ENCODE data around the gene USO1. TPM values are rescaled to one million over a fixed set of nuclear protein-coding genes. Genes with fewer than 3 reads are reported as not detected.
A peak's percentile ranks its signal among the peaks of the same experiment; 100 is the strongest.

The USO1 gene
- total RNA-seq, 1 donor from 2014 or later: 48.5 TPM

DNA sequence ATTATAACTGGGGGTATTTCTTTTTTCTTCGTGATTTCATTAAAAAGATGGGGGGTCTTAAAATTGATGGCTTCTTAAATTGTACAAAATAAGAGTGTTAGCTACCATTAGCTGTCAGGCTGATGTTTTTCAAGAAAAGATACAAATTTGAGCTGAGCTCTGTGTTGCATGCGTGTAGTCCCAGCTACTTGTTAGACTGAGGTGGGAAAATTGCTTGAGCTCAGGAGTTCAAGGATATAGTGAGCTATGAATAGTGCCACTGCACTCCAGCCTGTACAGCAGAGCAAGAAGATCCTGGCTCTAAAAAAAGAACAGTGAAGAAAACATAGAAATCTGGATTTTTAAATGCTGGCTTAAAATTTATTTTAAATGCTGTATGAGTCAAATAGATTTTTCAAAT is 13.0 kb downstream of the USO1 start:
- TF ChIP-seq, protein P1, sequence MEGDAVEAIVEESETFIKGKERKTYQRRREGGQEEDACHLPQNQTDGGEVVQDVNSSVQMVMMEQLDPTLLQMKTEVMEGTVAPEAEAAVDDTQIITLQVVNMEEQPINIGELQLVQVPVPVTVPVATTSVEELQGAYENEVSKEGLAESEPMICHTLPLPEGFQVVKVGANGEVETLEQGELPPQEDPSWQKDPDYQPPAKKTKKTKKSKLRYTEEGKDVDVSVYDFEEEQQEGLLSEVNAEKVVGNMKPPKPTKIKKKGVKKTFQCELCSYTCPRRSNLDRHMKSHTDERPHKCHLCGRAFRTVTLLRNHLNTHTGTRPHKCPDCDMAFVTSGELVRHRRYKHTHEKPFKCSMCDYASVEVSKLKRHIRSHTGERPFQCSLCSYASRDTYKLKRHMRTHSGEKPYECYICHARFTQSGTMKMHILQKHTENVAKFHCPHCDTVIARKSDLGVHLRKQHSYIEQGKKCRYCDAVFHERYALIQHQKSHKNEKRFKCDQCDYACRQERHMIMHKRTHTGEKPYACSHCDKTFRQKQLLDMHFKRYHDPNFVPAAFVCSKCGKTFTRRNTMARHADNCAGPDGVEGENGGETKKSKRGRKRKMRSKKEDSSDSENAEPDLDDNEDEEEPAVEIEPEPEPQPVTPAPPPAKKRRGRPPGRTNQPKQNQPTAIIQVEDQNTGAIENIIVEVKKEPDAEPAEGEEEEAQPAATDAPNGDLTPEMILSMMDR (IDR thresholded peaks at IDR 0.05; ENCODE audit: unreplicated experiment): no peak
- Mint-ChIP-seq H3K27ac (ENCODE audit: unreplicated experiment) (no peak overlapping the region), H3K36me3 (ENCODE audit: low read depth, unreplicated experiment) (no peaks in the 10 kb centered on the region), H3K27me3 (ENCODE audit: unreplicated experiment) (no peaks in the 10 kb centered on the region), H3K9me3 (ENCODE audit: unreplicated experiment) (no peaks in the 10 kb centered on the region), H3K4me1 (ENCODE audit: unreplicated experiment) (no peaks in the 10 kb centered on the region), H3K4me3 (ENCODE audit: unreplicated experiment) (no peak overlapping the region)
- DNase-seq (ENCODE audit: low spot score): no peak

DNA sequence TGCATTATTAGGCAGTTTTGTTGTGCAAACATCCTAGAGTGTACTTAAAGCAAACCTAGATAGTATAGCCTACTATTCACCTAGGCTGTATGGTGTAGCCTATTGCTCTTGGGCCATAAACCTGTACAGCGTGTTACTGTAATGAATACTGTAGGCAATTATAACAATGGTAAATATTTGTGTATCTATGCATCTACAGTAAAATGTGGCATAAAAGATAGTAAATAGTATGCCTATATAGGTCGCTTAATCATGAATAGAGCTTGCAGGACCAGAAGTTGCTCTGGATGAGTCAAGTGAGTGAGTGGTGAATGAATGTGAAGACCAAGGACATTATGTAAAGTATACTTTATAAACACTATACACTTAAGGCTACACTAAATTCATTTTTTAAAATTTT is 16.6 kb downstream of the USO1 start:
- Mint-ChIP-seq H3K9me3 (ENCODE audit: unreplicated experiment) (no peaks in the 10 kb centered on the region), H3K4me3 (ENCODE audit: unreplicated experiment) (no peak overlapping the region), H3K27ac (ENCODE audit: unreplicated experiment) (no peak overlapping the region), H3K27me3 (ENCODE audit: unreplicated experiment) (no peaks in the 10 kb centered on the region), H3K4me1 (ENCODE audit: unreplicated experiment) (peaks cover 6% of the 10 kb centered on the region), H3K36me3 (ENCODE audit: low read depth, unreplicated experiment) (peaks cover 4% of the 10 kb centered on the region)
- DNase-seq (ENCODE audit: low spot score): no peak
- TF ChIP-seq, protein P1 (IDR thresholded peaks at IDR 0.05; ENCODE audit: unreplicated experiment): no peak

DNA sequence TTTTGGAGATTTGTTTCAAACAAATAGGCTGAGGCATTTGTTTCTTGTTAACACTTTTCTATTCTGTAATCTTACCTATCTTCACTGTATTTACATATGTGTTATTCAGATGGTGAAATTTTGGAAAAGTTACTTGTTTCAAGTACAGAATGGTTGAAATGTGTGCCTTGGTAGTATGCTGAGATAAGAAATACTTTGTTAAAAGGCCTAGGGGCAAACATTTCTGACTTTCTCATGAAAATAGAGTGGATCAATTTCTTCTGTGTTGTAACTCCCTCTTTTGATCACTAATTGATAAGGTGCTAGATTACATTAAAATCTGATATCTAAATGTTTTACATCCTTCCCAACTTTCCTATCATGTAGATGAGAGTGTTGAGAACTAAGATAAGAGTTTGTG is 18.1 kb downstream of the USO1 start:
- Mint-ChIP-seq H3K36me3 (ENCODE audit: low read depth, unreplicated experiment) (peaks cover 4% of the 10 kb centered on the region), H3K27me3 (ENCODE audit: unreplicated experiment) (no peaks in the 10 kb centered on the region), H3K9me3 (ENCODE audit: unreplicated experiment) (no peaks in the 10 kb centered on the region), H3K27ac (ENCODE audit: unreplicated experiment) (no peak overlapping the region), H3K4me3 (ENCODE audit: unreplicated experiment) (no peak overlapping the region), H3K4me1 (ENCODE audit: unreplicated experiment) (peaks cover 14% of the 10 kb centered on the region)
- DNase-seq (ENCODE audit: low spot score): no peak
- TF ChIP-seq, protein P1 (IDR thresholded peaks at IDR 0.05; ENCODE audit: unreplicated experiment): no peak

DNA sequence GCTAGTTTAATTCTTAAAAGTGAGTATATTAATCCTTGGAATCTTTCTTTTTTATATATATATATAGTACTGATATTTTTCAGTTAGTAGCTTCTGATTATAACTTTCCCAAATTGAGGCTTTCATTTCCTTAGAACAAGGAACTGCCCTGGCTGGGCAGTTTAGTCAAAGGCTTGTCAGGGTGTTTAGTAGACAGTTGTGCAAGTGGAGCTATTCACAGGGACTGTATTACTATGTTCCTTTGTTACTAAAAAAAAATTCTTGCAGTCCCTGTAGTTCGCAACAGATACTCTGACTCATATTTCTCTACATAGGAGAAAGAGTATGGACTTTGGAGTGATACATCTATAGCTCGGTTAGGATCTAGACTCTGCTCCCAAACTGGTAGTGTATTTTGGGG is 20.8 kb downstream of the USO1 start:
- DNase-seq (ENCODE audit: low spot score): no peak
- Mint-ChIP-seq H3K36me3 (ENCODE audit: low read depth, unreplicated experiment) (peaks cover 4% of the 10 kb centered on the region), H3K9me3 (ENCODE audit: unreplicated experiment) (no peaks in the 10 kb centered on the region), H3K4me1 (ENCODE audit: unreplicated experiment) (peaks cover 14% of the 10 kb centered on the region), H3K27me3 (ENCODE audit: unreplicated experiment) (no peaks in the 10 kb centered on the region), H3K4me3 (ENCODE audit: unreplicated experiment) (no peak overlapping the region), H3K27ac (ENCODE audit: unreplicated experiment) (peak overlapping the region; percentile 67)
- TF ChIP-seq, protein P1 (IDR thresholded peaks at IDR 0.05; ENCODE audit: unreplicated experiment): no peak

DNA sequence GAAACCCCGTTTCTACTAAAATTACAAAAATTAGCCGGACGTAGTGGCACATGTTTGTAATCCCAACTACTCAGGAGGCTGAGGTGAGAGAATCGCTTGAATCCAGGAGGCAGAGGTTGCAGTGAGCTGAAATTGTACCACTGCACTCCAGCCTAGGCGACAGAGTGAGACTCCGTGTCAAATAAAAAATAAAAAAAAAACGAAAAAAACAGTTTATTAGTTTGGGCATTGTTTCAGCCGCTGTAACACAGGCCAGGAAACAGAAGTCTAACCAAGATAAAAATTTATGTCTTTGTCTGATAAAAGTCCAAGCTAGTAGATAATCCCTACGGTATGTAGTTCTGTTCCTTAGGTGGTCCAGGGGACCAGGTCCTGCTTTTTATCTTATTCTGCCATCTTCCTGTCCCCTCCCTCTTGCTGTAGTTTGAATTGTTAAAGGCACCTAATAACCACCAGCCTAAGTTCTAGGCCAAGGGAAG is 21.4 kb downstream of the USO1 start:
- TF ChIP-seq, protein P1 (IDR thresholded peaks at IDR 0.05; ENCODE audit: unreplicated experiment): no peak
- Mint-ChIP-seq H3K4me1 (ENCODE audit: unreplicated experiment) (peaks cover 14% of the 10 kb centered on the region), H3K36me3 (ENCODE audit: low read depth, unreplicated experiment) (peaks cover 4% of the 10 kb centered on the region), H3K27ac (ENCODE audit: unreplicated experiment) (peak overlapping the region; percentile 86), H3K4me3 (ENCODE audit: unreplicated experiment) (no peak overlapping the region), H3K27me3 (ENCODE audit: unreplicated experiment) (no peaks in the 10 kb centered on the region), H3K9me3 (ENCODE audit: unreplicated experiment) (no peaks in the 10 kb centered on the region)
- DNase-seq (ENCODE audit: low spot score): no peak

Data from endothelial cell (in vitro differentiated cells).